CD4-positive, alpha-beta T cell (primary cell): ENCODE results near the gene JAK1. TPM values are rescaled to one million over a fixed set of nuclear protein-coding genes. Genes with fewer than 3 reads are reported as not detected.

Experiments
- ATAC-seq: fragments of 200-7000 bp; cut with Tn5 transposase; one replicate; pipeline ENCODE4 v1.10.0; 2022; ENCODE audit warnings: mild to moderate bottlenecking; ENCODE audit not compliant: poor library complexity
- CTCF ChIA-PET: fragments of 350-600 bp; sonication (Branson Sonifier 250); formaldehyde crosslinking; loops from one replicate; lab custom pipeline; 2021; ENCODE audit warnings: antibody characterized with exemption, inconsistent platforms; lab: Charles Lee
- POLR2A ChIA-PET: fragments of 350-600 bp; sonication (Branson Sonifier 250); formaldehyde crosslinking; loops from one replicate; lab custom pipeline; 2021; ENCODE audit warnings: antibody characterized with exemption, inconsistent platforms; lab: Charles Lee
- DNase-seq, 14 experiments: peaks; one replicate each; pipeline ENCODE4 v3.0.0-alpha.2; 2013 to 2020; ENCODE audit warnings: mixed read lengths in 2 of 14
- H3K27ac ChIP-seq, 2 donors: one replicate each; pipeline versions ENCODE4 v1.5.1 to v1.7.0; 2013; ENCODE audit warnings: low read length in 2 of 2, low read depth in 1 of 2, mild to moderate bottlenecking in 1 of 2
- H3K27me3 ChIP-seq, 2 experiments: 1 replicate in 1 of 2; 2 replicates in 1 of 2; pipeline versions ENCODE4 v1.6.1 to v1.7.0; 2013; ENCODE audit warnings: low read length in 2 of 2, control low read depth in 1 of 2, mild to moderate bottlenecking in 1 of 2, moderate library complexity in 1 of 2; ENCODE audit not compliant: insufficient read depth in 2 of 2, control insufficient read depth in 1 of 2
- H3K36me3 ChIP-seq: one replicate; pipeline ENCODE4 v1.6.1; 2013; ENCODE audit warnings: low read length, control low read depth; ENCODE audit not compliant: insufficient read depth
- H3K4me1 ChIP-seq: one replicate; pipeline ENCODE4 v1.6.1; 2013; ENCODE audit warnings: low read length, control low read depth; ENCODE audit not compliant: insufficient read depth
- H3K4me3 ChIP-seq: one replicate; pipeline ENCODE4 v1.5.1; 2013; ENCODE audit warnings: mild to moderate bottlenecking, low read length, moderate library complexity
- H3K9me3 ChIP-seq, 2 experiments: 1 replicate in 1 of 2; 2 replicates in 1 of 2; pipeline versions ENCODE4 v1.6.1 to v1.7.0; 2013; ENCODE audit warnings: low read length in 2 of 2, mild to moderate bottlenecking in 2 of 2, control low read depth in 1 of 2, moderate library complexity in 1 of 2; ENCODE audit not compliant: control insufficient read depth in 1 of 2, insufficient read depth in 1 of 2
- H3K27ac Mint-ChIP-seq: one replicate; pipeline ENCODE4 v1.8.0; 2020; ENCODE audit warnings: mixed read lengths
- H3K27me3 Mint-ChIP-seq: one replicate; pipeline ENCODE4 v1.8.0; 2021; ENCODE audit warnings: mixed read lengths
- H3K36me3 Mint-ChIP-seq: one replicate; pipeline ENCODE4 v1.8.0; 2021; ENCODE audit warnings: low read depth, mixed read lengths
- H3K4me1 Mint-ChIP-seq: one replicate; pipeline ENCODE4 v1.8.0; 2021; ENCODE audit warnings: low read depth, mixed read lengths
- H3K4me3 Mint-ChIP-seq: one replicate; pipeline ENCODE4 v1.8.0; 2020; ENCODE audit warnings: mild to moderate bottlenecking, mixed read lengths
- H3K9me3 Mint-ChIP-seq: one replicate; pipeline ENCODE4 v1.8.0; 2020; ENCODE audit warnings: mixed read lengths
- intact Hi-C, 2 experiments: fragments of 100-400 bp; cut with DNase I in 1 of 2; cut with micrococcal nuclease in 1 of 2; formaldehyde crosslinking; loops; one replicate each; pipeline versions ENCODE4 v1.15.1 to v1.9.0; 2023 to 2025; cut with DNase I, micrococcal nuclease
- total RNA-seq, 174 experiments: library from RNA in 2 of 174; stranded (reverse) in 2 of 174; gene quantifications; one replicate each; pipeline ENCODE4 v1.2.3 and lab custom pipeline; 2021 to 2026
- TF ChIP-seq, protein P1 (sequence below): fragments of 200-600 bp; IDR thresholded peaks from one replicate; pipeline ENCODE4 v1.8.0; 2022; ENCODE audit warnings: antibody characterized with exemption, mild to moderate bottlenecking

The JAK1 gene
- total RNA-seq, 2 experiments from 2014 or later, result 240 to 252 TPM

DNA sequence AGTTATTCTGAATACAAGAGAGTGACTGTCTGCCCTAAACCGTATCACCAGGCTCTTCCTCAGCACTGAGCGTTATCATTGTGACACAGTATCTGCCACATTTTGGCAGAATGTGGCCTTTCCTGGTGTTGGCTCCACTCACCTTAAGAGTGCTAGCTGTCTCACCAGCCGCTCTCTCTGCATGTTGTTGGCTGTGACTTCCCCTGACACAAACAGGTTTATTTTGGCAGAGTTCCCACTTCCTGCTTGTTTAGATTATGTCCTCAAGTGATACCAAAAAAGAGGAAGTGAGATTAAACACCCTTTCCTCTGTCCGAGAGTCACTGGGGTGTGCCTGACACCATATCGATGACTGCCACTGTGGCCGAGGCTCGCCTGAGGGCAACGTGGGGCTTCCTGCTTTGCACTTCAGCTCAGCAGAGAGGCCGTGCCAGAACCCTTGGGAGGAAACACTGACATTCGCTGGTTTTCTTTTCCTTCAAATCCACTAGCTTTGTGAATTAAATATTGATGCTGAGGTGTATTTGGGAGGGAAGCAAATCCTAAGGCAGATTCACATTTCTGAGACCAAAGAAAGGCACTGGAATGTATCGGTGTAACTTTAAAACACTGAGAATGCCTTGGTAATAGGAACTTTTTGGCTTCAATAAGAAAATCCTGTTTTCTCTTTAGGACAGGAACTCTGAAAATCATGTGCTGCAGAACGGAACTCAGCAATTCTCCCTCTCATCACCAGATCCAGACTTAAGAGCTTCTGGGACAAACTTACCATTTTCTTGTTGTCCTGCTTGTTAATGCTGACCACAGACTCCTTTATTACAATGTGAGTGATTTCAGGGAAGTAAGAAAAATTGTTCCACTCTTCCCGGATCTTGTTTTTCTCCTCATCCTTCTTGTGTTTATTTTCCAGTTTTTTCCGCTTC, 102.1 kb downstream of the JAK1 start:
- Mint-ChIP-seq H3K9me3 (no peaks in the 10 kb centered on the region), H3K27ac (peak overlapping the region; percentile 68), H3K4me1 (peaks cover 56% of the 10 kb centered on the region), H3K36me3 (peaks cover 96% of the 10 kb centered on the region), H3K27me3 (no peaks in the 10 kb centered on the region), H3K4me3 (peak overlapping the region; percentile 0)
- ATAC-seq, result peak; percentile 76
- H3K36me3 ChIP-seq, result peaks cover 82% of the 10 kb centered on the region
- H3K27me3 ChIP-seq, result no peaks in the 10 kb centered on the region
- H3K4me1 ChIP-seq, result peaks cover 31% of the 10 kb centered on the region
- H3K9me3 ChIP-seq, result no peaks in the 10 kb centered on the region
- TF ChIP-seq, protein P1, sequence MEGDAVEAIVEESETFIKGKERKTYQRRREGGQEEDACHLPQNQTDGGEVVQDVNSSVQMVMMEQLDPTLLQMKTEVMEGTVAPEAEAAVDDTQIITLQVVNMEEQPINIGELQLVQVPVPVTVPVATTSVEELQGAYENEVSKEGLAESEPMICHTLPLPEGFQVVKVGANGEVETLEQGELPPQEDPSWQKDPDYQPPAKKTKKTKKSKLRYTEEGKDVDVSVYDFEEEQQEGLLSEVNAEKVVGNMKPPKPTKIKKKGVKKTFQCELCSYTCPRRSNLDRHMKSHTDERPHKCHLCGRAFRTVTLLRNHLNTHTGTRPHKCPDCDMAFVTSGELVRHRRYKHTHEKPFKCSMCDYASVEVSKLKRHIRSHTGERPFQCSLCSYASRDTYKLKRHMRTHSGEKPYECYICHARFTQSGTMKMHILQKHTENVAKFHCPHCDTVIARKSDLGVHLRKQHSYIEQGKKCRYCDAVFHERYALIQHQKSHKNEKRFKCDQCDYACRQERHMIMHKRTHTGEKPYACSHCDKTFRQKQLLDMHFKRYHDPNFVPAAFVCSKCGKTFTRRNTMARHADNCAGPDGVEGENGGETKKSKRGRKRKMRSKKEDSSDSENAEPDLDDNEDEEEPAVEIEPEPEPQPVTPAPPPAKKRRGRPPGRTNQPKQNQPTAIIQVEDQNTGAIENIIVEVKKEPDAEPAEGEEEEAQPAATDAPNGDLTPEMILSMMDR, result no peak
- ChIA-PET POLR2A (interaction anchor here (0.9 to 2.0 kb wide), 4 partner anchors 9 to 102 kb away, joined by 3 to 13 read pairs (median 6); partner anchors contain the start of gene JAK1), CTCF (interaction anchor here (1.5 kb wide), 1 partner anchor 9 kb away, joined by 3 read pairs; no protein-coding TSS in a partner anchor)
- no peak overlapping the region for H3K4me3 ChIP-seq
- intact Hi-C loops, result loop anchor here in 1 of 2 experiments (5.0 kb wide), 1 partner anchor 213 kb away; no protein-coding TSS in a partner anchor
- peak in 13 of 14 experiments; percentile 11 to 92 (median 36) for DNase-seq
- H3K27ac ChIP-seq, result peak overlapping the region in 1 of 2 donors; percentile 68

DNA sequence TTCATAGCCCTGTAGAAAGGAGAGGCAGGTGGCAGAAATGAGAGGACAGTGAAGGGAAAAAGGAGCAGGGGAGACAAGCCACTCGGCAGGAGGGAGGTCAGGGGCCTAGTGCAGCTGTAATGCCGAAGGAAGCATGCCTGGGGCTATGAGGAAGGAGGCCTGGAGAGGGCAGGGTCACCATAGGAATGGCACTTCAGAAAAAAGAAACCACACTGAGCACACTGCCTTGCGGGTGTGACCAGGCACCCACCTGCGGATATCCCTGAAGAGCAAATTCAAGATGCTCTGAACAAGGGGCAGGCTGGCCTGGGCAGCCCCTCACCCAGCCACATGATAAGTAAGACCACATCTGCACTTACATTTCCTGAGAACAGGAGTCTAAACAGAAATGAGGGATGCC, 104.7 kb downstream of the JAK1 start:
- Histone ChIP-seq H3K4me3 (no peak overlapping the region), H3K36me3 (peaks cover 84% of the 10 kb centered on the region), H3K27ac (no peak overlapping the region), H3K9me3 (no peaks in the 10 kb centered on the region), H3K4me1 (peaks cover 33% of the 10 kb centered on the region), H3K27me3 (no peaks in the 10 kb centered on the region)
- DNase-seq (peak in 1 of 14 experiments; percentile 21), ATAC-seq (no peak)
- intact Hi-C loops, result loop anchor here in 1 of 2 experiments (5.0 kb wide), 1 partner anchor 216 kb away; no protein-coding TSS in a partner anchor
- no peaks in the 10 kb centered on the region for H3K9me3 Mint-ChIP-seq
- H3K36me3 Mint-ChIP-seq, result peaks cover 96% of the 10 kb centered on the region
- peak overlapping the region; percentile 66 for H3K27ac Mint-ChIP-seq
- H3K4me3 Mint-ChIP-seq, result peak overlapping the region; percentile 15
- no peaks in the 10 kb centered on the region for H3K27me3 Mint-ChIP-seq
- peaks cover 50% of the 10 kb centered on the region for H3K4me1 Mint-ChIP-seq
- ChIA-PET POLR2A (no interaction called here), CTCF (no interaction called here)
- TF ChIP-seq, protein P1, result no peak

DNA sequence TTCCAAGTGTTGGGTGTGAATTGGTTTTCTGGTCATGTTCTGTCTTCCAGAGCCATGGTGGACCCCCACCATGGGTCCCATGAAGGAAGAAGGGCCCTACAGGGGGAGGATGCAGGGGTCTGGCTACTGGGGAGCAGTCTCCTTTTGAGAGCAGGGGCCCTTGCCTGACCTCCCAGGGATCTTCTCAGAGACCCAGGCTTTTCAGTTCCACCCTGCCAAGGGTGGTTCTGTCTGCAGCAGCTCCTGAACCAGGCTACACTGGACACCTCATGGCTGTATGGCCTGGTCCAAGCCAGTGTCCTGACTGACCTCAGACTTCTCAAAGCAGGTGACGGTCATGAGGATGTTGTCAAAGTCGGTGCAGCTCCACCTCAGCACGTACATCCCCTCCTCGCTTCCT, 109.0 kb downstream of the JAK1 start:
- intact Hi-C loops, result no loop called here
- ChIA-PET CTCF (no interaction called here), POLR2A (interaction anchor here (0.9 kb wide), 1 partner anchor 20 kb away, joined by 4 read pairs; no protein-coding TSS in a partner anchor)
- Mint-ChIP-seq H3K4me1 (peaks cover 31% of the 10 kb centered on the region), H3K27ac (no peak overlapping the region), H3K9me3 (no peaks in the 10 kb centered on the region), H3K4me3 (no peak overlapping the region), H3K27me3 (no peaks in the 10 kb centered on the region), H3K36me3 (peaks cover 97% of the 10 kb centered on the region)
- Histone ChIP-seq H3K4me1 (peaks cover 10% of the 10 kb centered on the region), H3K27ac (no peak overlapping the region), H3K36me3 (peaks cover 95% of the 10 kb centered on the region), H3K27me3 (no peaks in the 10 kb centered on the region), H3K9me3 (no peaks in the 10 kb centered on the region), H3K4me3 (no peak overlapping the region)
- ATAC-seq (no peak), DNase-seq (no peak)
- TF ChIP-seq, protein P1, result no peak
